HepG2 (cell line): Measurements from ENCODE around the gene TOMM40L. TPM values are rescaled to one million over a fixed set of nuclear protein-coding genes. Genes with fewer than 3 reads are reported as not detected.
A peak's percentile ranks its signal among the peaks of the same experiment; 100 is the strongest.

ENCODE experiments used
- ATAC-seq: fragments of 200-7000 bp; cut with Tn5 transposase; 3 replicates; pipeline ENCODE4 v1.9.1; 2020; ENCODE audit warnings: mild to moderate bottlenecking, moderate library complexity
- BruUV-seq: library from RNA; stranded (reverse); fragments of 400-500 nt; replicated peaks from 2 replicates; lab custom pipeline; 2021; lab: Mats Ljungman, UMichigan
- CTCF ChIA-PET: fragments of 300-600 bp; formaldehyde crosslinking; extraction: SDS; loops from one replicate; lab custom pipeline; 2021; ENCODE audit warnings: low total read pairs, inconsistent platforms, low intra/inter-chr PET ratio; lab: Yijun Ruan, JAX
- POLR2A ChIA-PET: fragments of 350-600 bp; sonication (Branson Sonifier 250); formaldehyde crosslinking; loops from one replicate; lab custom pipeline; 2020; ENCODE audit warnings: antibody characterized with exemption, inconsistent platforms; lab: Yijun Ruan, JAX
- DNase-seq: peaks from one replicate; pipeline ENCODE4 v3.0.0-alpha.2; 2015; ENCODE audit warnings: low spot score
- FAIRE-seq: peaks from 3 replicates; lab custom pipeline; 2011; peaks lifted over from hg19 to GRCh38; lab: Jason Lieb, UNC
- H2AFZ ChIP-seq: one replicate; pipeline ENCODE4 v1.6.1; 2011; ENCODE audit warnings: low read length, inconsistent platforms
- H3K27ac ChIP-seq: fragments of 300-600 bp; 3 replicates; pipeline ENCODE4 v1.8.0; 2011; ENCODE audit warnings: mixed run types, mild to moderate bottlenecking, mixed read lengths, low read length, inconsistent platforms; ENCODE audit not compliant: insufficient read depth; ENCODE audit errors: extremely low read length
- H3K27me3 ChIP-seq, 2 experiments: fragments of 200-600 bp in 1 of 2; 2 replicates in 1 of 2; 3 replicates in 1 of 2; pipeline versions ENCODE4 v1.6.0 to v1.8.0; 2011; ENCODE audit warnings: low read length in 2 of 2, mild to moderate bottlenecking in 2 of 2, moderate library complexity in 2 of 2, inconsistent platforms in 1 of 2; ENCODE audit not compliant: insufficient read depth in 2 of 2, control insufficient read depth in 1 of 2
- H3K36me3 ChIP-seq, 2 experiments: fragments of 200-600 bp in 1 of 2; replicated peaks in 1 of 2; 2 replicates in 1 of 2; 3 replicates in 1 of 2; pipeline versions ENCODE4 v1.5.1 to v1.8.0; 2011; ENCODE audit warnings: low read length in 2 of 2, inconsistent platforms in 1 of 2; ENCODE audit not compliant: insufficient read depth in 2 of 2, control insufficient read depth in 1 of 2
- H3K4me1 ChIP-seq: 2 replicates; pipeline ENCODE4 v1.5.1; 2012; ENCODE audit warnings: low read length, inconsistent platforms; ENCODE audit not compliant: insufficient read depth
- H3K4me2 ChIP-seq: 2 replicates; pipeline ENCODE4 v1.6.0; 2011; ENCODE audit warnings: low read depth, low read length, inconsistent platforms
- H3K4me3 ChIP-seq, 3 experiments: fragments of 200-600 bp in 1 of 3; sonication (generic), shearing (Covaris generic) in 1 of 3; replicated peaks in 1 of 3; 2 replicates each; pipeline ENCODE4 v1.5.1; 2011 to 2016; ENCODE audit warnings: low read length in 3 of 3, inconsistent platforms in 2 of 3, low read depth in 2 of 3, mild to moderate bottlenecking in 2 of 3, control low read depth in 1 of 3, mixed read lengths in 1 of 3; ENCODE audit not compliant: insufficient read depth in 1 of 3
- H3K79me2 ChIP-seq: one replicate; pipeline ENCODE4 v1.6.1; 2011; ENCODE audit warnings: low read length, inconsistent platforms; ENCODE audit not compliant: insufficient read depth
- H3K9ac ChIP-seq: 2 replicates; pipeline ENCODE4 v1.6.0; 2011; ENCODE audit warnings: mild to moderate bottlenecking, low read depth, low read length, inconsistent platforms; ENCODE audit not compliant: insufficient read depth
- H3K9me3 ChIP-seq: 2 replicates; pipeline ENCODE4 v1.5.1; 2012; ENCODE audit warnings: mild to moderate bottlenecking, low read length
- H4K20me1 ChIP-seq: 2 replicates; pipeline ENCODE4 v1.6.0; 2011; ENCODE audit warnings: inconsistent platforms, mild to moderate bottlenecking, low read length, moderate library complexity; ENCODE audit not compliant: insufficient read depth
- EZH2 ChIP-seq: conservative IDR thresholded peaks from 2 replicates; pipeline ENCODE4 v1.6.1; 2012; ENCODE audit warnings: mild to moderate bottlenecking, low read depth, low read length, moderate library complexity
- GABPB1 ChIP-seq: IDR thresholded peaks from 2 replicates; pipeline ENCODE4 v1.6.1; 2016; ENCODE audit warnings: mild to moderate bottlenecking, missing genetic modification reagents, moderate library complexity, missing compliant biosample characterization
- GATAD1 ChIP-seq: IDR thresholded peaks from 2 replicates; pipeline ENCODE4 v1.6.1; 2016; ENCODE audit warnings: missing genetic modification reagents, missing compliant biosample characterization
- KLF9 ChIP-seq: IDR thresholded peaks from 2 replicates; pipeline ENCODE4 v1.6.1; 2016; ENCODE audit warnings: low read depth
- MEIS1 ChIP-seq: sonication (generic); formaldehyde crosslinking; IDR thresholded peaks from 2 replicates; pipeline ENCODE4 v1.9.0; 2021; ENCODE audit warnings: mild to moderate bottlenecking, missing genetic modification reagents, moderate library complexity, borderline replicate concordance
- NFRKB ChIP-seq: fragments of 450-650 bp; IDR thresholded peaks from 2 replicates; pipeline ENCODE4 v1.6.1; 2017
- PAXIP1 ChIP-seq: sonication (generic); formaldehyde crosslinking; conservative IDR thresholded peaks from 2 replicates; pipeline ENCODE4 v1.4.0; 2020; ENCODE audit warnings: mild to moderate bottlenecking, missing genetic modification reagents, moderate library complexity
- PLSCR1 ChIP-seq: sonication (generic); formaldehyde crosslinking; IDR thresholded peaks from 2 replicates; pipeline ENCODE4 v1.5.0; 2020; ENCODE audit warnings: missing genetic modification reagents, mild to moderate bottlenecking, borderline replicate concordance
- TCF7 ChIP-seq: sonication (generic); IDR thresholded peaks from 2 replicates; pipeline ENCODE4 v1.6.1; 2016; ENCODE audit warnings: antibody characterized with exemption, low read depth
- ZNF816 ChIP-seq: sonication (generic); formaldehyde crosslinking; IDR thresholded peaks from 2 replicates; pipeline ENCODE4 v1.8.0; 2022; ENCODE audit warnings: missing genetic modification reagents, mild to moderate bottlenecking, borderline replicate concordance
- WGBS: methylation state at CpG from one replicate; pipeline ENCODE4 v1.1.6; 2017; ENCODE audit warnings: low lambda C conversion rate; 5-methylcytosine and 5-hydroxymethylcytosine counted together
- in situ Hi-C: cut with HindIII; loops from 2 replicates; pipeline ENCODE4 v1.10.0; 2017; ENCODE audit warnings: low pct_unique_long_range_greater_than_20kb; ENCODE audit not compliant: extremely low pct_ligation_motif_present
- intact Hi-C: fragments of 100-400 bp; cut with micrococcal nuclease; formaldehyde crosslinking; loops from one replicate; pipeline ENCODE4 v1.10.0; 2022; ENCODE audit not compliant: unreplicated experiment
- polyA plus RNA-seq, 8 experiments: library from polyadenylated mRNA; depleted of rRNA in 3 of 8; stranded (reverse) in 7 of 8; unstranded in 1 of 8; fragments of >200 nt; fragmentation: Illumina TruSeq in 4 of 8; extraction: Trizol in 4 of 8; gene quantifications; 2 replicates each; pipeline versions ENCODE4 v1.2.1 to v1.2.3, GENCODE V29; 2011 to 2016; ENCODE audit warnings: low read depth in 4 of 8, missing spikeins in 1 of 8, mixed read lengths in 1 of 8; ENCODE audit not compliant: insufficient read depth in 1 of 8
- total RNA-seq, 5 experiments: library from RNA; depleted of rRNA; stranded (reverse); fragments of >200 nt; fragmentation: Illumina TruSeq; extraction: Trizol; gene quantifications; 2 replicates each; pipeline ENCODE4 v1.2.3, GENCODE V29; 2016; ENCODE audit warnings: low read depth in 1 of 5
- TF ChIP-seq, protein P1 (sequence below): sonication (generic); formaldehyde crosslinking; IDR thresholded peaks from 2 replicates; pipeline ENCODE4 v1.5.0; 2020; ENCODE audit warnings: mild to moderate bottlenecking, missing genetic modification reagents

TOMM40L gene
- total and polyA plus RNA-seq, 2 of the 13 experiments (the other 11 are each of a cell fraction or from before 2014, with no cell fraction given), result 14.1 to 26.2 TPM

- TF ChIP-seq GABPB1 (CRISPR knock-in tag) (peak; percentile 5; the same call in 1 of the 2 replicates), TCF7 (no peak)
These were observed 32.8 kb downstream of the TOMM40L start, which contains the start of gene PCP4L1 (continued) for GRCh38 chr1:161258439-161259344.

GRCh38 chr1:161259345-161259702 lies 33.5 kb downstream of the TOMM40L start:
- Histone ChIP-seq H3K36me3 (no peaks in the 10 kb centered on the region), H3K4me3 (0 out of 6 replicates have a peak overlapping the region, but pooled peaks of 1 of the 3 experiments have one; percentile 44), H3K4me2 (no peak overlapping the region), H3K79me2 (no peaks in the 10 kb centered on the region), H3K4me1 (peaks cover 51% of the 10 kb centered on the region), H3K9ac (no peak overlapping the region), H3K27ac (no peak overlapping the region), H4K20me1 (no peaks in the 10 kb centered on the region), H2AFZ (no peak overlapping the region), H3K27me3 (peaks cover 0 to 16% of the 10 kb centered on the region in 2 experiments; a peak in 3 of 5 replicates), H3K9me3 (peaks cover 11% of the 10 kb centered on the region)
- FAIRE-seq (no peak), ATAC-seq (no peak), DNase-seq (no peak)
- 89% methylated on average over 6 of the region's 6 CpGs for WGBS
- no TSS peak for BruUV-seq
- intact Hi-C loops (no loop called here), in situ Hi-C loops (no loop called here)
- POLR2A ChIA-PET, result no interaction called here
- CTCF ChIA-PET, result no interaction called here
- TF ChIP-seq, protein P1, sequence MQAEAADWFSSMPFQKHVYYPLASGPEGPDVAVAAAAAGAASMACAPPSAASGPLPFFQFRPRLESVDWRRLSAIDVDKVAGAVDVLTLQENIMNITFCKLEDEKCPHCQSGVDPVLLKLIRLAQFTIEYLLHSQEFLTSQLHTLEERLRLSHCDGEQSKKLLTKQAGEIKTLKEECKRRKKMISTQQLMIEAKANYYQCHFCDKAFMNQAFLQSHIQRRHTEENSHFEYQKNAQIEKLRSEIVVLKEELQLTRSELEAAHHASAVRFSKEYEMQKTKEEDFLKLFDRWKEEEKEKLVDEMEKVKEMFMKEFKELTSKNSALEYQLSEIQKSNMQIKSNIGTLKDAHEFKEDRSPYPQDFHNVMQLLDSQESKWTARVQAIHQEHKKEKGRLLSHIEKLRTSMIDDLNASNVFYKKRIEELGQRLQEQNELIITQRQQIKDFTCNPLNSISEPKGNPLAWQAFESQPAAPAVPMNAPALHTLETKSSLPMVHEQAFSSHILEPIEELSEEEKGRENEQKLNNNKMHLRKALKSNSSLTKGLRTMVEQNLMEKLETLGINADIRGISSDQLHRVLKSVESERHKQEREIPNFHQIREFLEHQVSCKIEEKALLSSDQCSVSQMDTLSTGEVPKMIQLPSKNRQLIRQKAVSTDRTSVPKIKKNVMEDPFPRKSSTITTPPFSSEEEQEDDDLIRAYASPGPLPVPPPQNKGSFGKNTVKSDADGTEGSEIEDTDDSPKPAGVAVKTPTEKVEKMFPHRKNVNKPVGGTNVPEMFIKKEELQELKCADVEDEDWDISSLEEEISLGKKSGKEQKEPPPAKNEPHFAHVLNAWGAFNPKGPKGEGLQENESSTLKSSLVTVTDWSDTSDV, result no peak
- no peak for TF ChIP-seq ZNF816 (CRISPR knock-in tag)
- TF ChIP-seq PAXIP1 (CRISPR knock-in tag), result no peak
- TF ChIP-seq KLF9, result no peak
- no peak for TF ChIP-seq EZH2
- no peak for TF ChIP-seq PLSCR1 (CRISPR knock-in tag)
- no peak for TF ChIP-seq NFRKB
- no peak for TF ChIP-seq GATAD1 (CRISPR knock-in tag)
- no peak for TF ChIP-seq MEIS1 (CRISPR knock-in tag)
